Ishikawa (cell line): ENCODE results near the gene DNER.

Source experiments
- EP300 ChIP-seq: IDR thresholded peaks from 2 replicates; pipeline ENCODE4 v1.6.1; 2012; ENCODE audit warnings: borderline replicate concordance
- FOXM1 ChIP-seq: IDR thresholded peaks from 2 replicates; pipeline ENCODE4 v1.6.1; 2012; ENCODE audit warnings: low read depth, borderline replicate concordance
- MAX ChIP-seq: IDR thresholded peaks from 2 replicates; pipeline ENCODE4 v1.6.1; 2012
- RAD21 ChIP-seq: IDR thresholded peaks from 2 replicates; pipeline ENCODE4 v1.6.1; 2012; ENCODE audit warnings: low read depth
- TAF1 ChIP-seq: IDR thresholded peaks from 2 replicates; pipeline ENCODE4 v1.6.1; 2012; ENCODE audit warnings: low read depth, mild to moderate bottlenecking
- TCF12 ChIP-seq: IDR thresholded peaks from 2 replicates; pipeline ENCODE4 v1.6.1; 2012; ENCODE audit warnings: low read depth
- YY1 ChIP-seq: IDR thresholded peaks from 2 replicates; pipeline ENCODE4 v1.6.1; 2012; ENCODE audit warnings: low read depth

- no peak for TF ChIP-seq TAF1
- TF ChIP-seq RAD21, result peak; percentile 53
- TF ChIP-seq YY1, result no peak
- TF ChIP-seq TCF12, result no peak
- no peak for TF ChIP-seq EP300
- TF ChIP-seq FOXM1, result no peak
- no peak for TF ChIP-seq MAX
Observed at GRCh38 chr2:229715895-229716507, 1.6 kb upstream of the DNER start.
